ENCODE data around the gene RHEX. TPM values are rescaled to one million over a fixed set of nuclear protein-coding genes. Genes with fewer than 3 reads are reported as not detected.

Gene RHEX
- total RNA-seq, 1 donor from 2014 or later: not detected

DNA sequence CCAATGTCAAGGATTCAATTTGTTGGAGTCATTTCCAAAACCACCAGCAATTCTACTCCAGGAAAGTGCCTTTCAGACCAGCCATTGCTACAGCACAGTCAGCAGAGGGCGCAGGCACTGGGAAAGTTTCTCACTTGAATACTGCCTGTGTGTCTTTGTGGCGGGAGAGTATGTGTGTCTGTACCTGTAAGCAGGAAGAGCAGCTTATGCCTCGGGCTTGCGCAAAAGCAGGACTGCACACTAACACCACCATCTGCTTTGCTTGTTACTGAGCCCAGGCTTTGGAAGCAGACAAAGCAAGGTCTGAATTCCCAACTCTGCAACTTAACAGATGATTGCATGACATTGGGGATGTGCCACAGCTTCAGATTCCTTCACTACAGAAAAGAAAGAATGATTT lies 22.3 kb upstream of the RHEX start:
- peaks cover 6% of the 10 kb centered on the region for H3K36me3 Mint-ChIP-seq (ENCODE audit: low read depth)
- no peak overlapping the region for H3K27ac Mint-ChIP-seq (ENCODE audit: unreplicated experiment)
- peaks cover 5% of the 10 kb centered on the region for H3K4me1 Mint-ChIP-seq (ENCODE audit: low read depth)
- TF ChIP-seq, protein P1, sequence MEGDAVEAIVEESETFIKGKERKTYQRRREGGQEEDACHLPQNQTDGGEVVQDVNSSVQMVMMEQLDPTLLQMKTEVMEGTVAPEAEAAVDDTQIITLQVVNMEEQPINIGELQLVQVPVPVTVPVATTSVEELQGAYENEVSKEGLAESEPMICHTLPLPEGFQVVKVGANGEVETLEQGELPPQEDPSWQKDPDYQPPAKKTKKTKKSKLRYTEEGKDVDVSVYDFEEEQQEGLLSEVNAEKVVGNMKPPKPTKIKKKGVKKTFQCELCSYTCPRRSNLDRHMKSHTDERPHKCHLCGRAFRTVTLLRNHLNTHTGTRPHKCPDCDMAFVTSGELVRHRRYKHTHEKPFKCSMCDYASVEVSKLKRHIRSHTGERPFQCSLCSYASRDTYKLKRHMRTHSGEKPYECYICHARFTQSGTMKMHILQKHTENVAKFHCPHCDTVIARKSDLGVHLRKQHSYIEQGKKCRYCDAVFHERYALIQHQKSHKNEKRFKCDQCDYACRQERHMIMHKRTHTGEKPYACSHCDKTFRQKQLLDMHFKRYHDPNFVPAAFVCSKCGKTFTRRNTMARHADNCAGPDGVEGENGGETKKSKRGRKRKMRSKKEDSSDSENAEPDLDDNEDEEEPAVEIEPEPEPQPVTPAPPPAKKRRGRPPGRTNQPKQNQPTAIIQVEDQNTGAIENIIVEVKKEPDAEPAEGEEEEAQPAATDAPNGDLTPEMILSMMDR (IDR thresholded peaks at IDR 0.05): peak; percentile 89
- DNase-seq (ENCODE audit: low spot score): no peak
- H3K4me3 Mint-ChIP-seq (ENCODE audit: unreplicated experiment): no peak overlapping the region
- H3K9me3 Mint-ChIP-seq (ENCODE audit: low read depth): peaks cover 19% of the 10 kb centered on the region
- peaks cover 34% of the 10 kb centered on the region for H3K27me3 Mint-ChIP-seq (ENCODE audit: low read depth)

DNA sequence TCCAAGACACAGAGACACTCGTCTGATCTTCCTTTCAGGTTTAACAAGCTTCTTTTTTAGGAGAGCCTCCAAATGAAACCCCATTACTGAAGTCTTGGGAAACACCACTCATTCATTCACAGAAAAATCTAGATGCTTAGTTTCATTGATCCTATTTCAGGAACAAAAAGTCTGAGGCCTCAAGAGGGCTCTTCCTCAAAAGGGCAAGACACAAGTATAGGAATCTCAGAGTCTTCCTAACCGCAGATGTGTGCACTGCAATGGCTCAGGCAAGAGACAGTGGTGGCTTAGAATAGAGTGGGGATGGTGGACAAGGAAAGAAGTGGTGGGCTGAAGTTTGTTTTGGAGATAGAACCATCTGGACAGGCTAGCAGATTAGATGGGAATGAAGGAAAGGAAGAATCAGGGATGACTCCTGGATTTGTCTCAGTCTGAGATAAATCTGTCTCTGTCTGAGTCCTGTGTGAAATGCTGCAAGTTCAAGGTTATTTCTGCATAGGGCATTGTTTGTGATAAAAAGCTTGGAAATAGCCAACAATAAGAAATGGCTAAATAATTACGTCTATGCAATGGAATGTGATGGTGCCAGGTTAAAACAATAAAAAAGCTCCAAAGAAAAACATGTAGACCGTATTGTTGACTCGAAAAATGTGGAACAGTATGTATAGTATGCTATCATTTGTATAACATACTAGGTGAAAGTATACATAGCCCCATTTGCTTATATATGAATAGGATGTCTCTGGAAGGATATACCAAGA lies 20.4 kb upstream of the RHEX start:
- peaks cover 43% of the 10 kb centered on the region for H3K27me3 Mint-ChIP-seq (ENCODE audit: low read depth)
- H3K9me3 Mint-ChIP-seq (ENCODE audit: low read depth): peaks cover 6% of the 10 kb centered on the region
- no peak overlapping the region for H3K27ac Mint-ChIP-seq (ENCODE audit: unreplicated experiment)
- TF ChIP-seq, protein P1 (IDR thresholded peaks at IDR 0.05): no peak
- peaks cover 5% of the 10 kb centered on the region for H3K4me1 Mint-ChIP-seq (ENCODE audit: low read depth)
- no peak for DNase-seq (ENCODE audit: low spot score)
- H3K4me3 Mint-ChIP-seq (ENCODE audit: unreplicated experiment): no peak overlapping the region
- H3K36me3 Mint-ChIP-seq (ENCODE audit: low read depth): peaks cover 4% of the 10 kb centered on the region

DNA sequence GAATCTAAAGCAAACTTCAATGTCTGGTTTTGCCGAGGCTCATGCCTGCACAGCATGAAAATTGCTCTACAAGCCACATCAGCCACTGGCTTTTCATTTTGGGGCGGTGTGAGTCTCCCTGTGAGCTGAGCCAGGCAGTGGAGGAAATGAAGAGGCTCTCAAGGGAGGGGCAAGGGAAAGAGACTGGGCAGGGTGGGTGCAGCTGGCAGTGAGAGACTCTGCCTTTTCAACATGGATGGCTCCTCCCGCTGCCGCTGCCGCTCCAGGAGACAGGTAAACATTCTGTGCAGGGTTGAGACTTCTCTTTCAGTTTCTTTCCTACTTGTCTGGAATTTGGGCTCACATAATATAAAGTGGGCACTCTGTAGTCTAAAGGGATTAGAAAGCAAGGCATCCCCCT lies 17.9 kb upstream of the RHEX start:
- peaks cover 4% of the 10 kb centered on the region for H3K36me3 Mint-ChIP-seq (ENCODE audit: low read depth)
- DNase-seq (ENCODE audit: low spot score): no peak
- H3K27ac Mint-ChIP-seq (ENCODE audit: unreplicated experiment): no peak overlapping the region
- H3K9me3 Mint-ChIP-seq (ENCODE audit: low read depth): peaks cover 6% of the 10 kb centered on the region
- H3K27me3 Mint-ChIP-seq (ENCODE audit: low read depth): peaks cover 42% of the 10 kb centered on the region
- H3K4me3 Mint-ChIP-seq (ENCODE audit: unreplicated experiment): no peak overlapping the region
- peaks cover 5% of the 10 kb centered on the region for H3K4me1 Mint-ChIP-seq (ENCODE audit: low read depth)
- TF ChIP-seq, protein P1 (IDR thresholded peaks at IDR 0.05): no peak

DNA sequence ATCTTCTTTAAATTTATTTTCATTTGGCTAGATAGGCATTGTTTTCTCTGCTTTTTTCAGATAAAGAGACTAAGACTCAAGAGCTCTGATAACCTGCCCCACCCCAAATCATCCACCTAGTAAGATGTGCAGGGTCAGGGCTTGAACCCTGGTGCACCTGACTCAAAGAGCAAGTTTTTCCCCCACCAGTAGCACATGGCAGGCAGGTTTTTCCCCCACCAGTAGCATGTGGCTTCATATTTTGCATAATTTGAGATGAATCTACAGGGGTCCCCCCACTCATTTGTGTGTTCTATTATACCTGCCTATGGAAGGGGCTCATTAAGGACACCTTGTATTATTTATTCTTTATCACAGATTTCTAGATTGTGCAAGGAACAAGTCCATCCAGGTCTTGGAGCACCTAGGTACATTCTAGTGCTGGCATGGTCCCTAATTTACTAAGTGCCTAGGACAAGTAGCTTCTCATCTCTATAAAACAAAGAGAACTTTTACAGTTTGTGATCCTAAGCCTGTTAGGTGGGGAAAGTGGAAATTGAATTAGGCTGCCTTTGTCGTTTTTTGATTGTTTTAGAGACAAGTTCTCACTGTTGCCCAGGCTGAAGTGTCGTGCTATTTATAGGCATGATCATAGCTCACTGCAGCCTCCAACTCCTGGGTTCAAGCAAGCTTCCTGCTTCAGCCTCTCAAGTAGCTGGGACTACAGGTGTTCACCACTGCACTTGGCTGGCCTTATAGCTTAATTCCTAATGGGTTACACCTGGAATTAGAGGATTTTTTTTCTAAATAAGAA lies 16.1 kb upstream of the RHEX start:
- no peak overlapping the region for H3K4me3 Mint-ChIP-seq (ENCODE audit: unreplicated experiment)
- H3K36me3 Mint-ChIP-seq (ENCODE audit: low read depth): peaks cover 4% of the 10 kb centered on the region
- H3K27me3 Mint-ChIP-seq (ENCODE audit: low read depth): peaks cover 53% of the 10 kb centered on the region
- H3K4me1 Mint-ChIP-seq (ENCODE audit: low read depth): peaks cover 5% of the 10 kb centered on the region
- TF ChIP-seq, protein P1 (IDR thresholded peaks at IDR 0.05): no peak
- peaks cover 6% of the 10 kb centered on the region for H3K9me3 Mint-ChIP-seq (ENCODE audit: low read depth)
- H3K27ac Mint-ChIP-seq (ENCODE audit: unreplicated experiment): no peak overlapping the region
- DNase-seq (ENCODE audit: low spot score): no peak

DNA sequence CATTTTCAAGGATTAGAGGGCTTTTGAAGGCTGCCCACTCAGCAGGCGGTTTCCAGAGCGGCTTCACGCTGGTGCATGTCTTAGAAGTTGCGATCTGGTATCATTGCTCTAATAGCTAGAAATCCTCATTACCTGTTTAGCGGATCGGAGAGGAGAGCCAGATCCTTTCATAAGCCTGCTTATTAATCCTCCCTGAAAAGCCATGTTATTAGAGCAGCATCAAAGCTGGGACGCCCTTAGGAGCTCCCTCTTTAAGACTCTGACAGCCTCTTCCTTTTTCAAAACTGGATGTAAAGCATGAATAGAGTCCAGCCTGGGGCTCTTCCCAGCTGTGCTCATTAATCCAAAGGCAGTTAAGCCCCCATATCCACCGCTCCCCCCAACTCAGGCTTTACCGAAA lies 15.4 kb upstream of the RHEX start:
- Mint-ChIP-seq H3K27ac (ENCODE audit: unreplicated experiment) (no peak overlapping the region), H3K36me3 (ENCODE audit: low read depth) (peaks cover 2% of the 10 kb centered on the region), H3K9me3 (ENCODE audit: low read depth) (peaks cover 6% of the 10 kb centered on the region), H3K4me1 (ENCODE audit: low read depth) (peaks cover 2% of the 10 kb centered on the region), H3K4me3 (ENCODE audit: unreplicated experiment) (no peak overlapping the region), H3K27me3 (ENCODE audit: low read depth) (peaks cover 53% of the 10 kb centered on the region)
- TF ChIP-seq, protein P1 (IDR thresholded peaks at IDR 0.05): no peak
- DNase-seq (ENCODE audit: low spot score): no peak

All from chondrocyte (in vitro differentiated cells).